A549 (cell line): ENCODE measurements around the gene COG7.

Experiments used
- CBX2 ChIP-seq: fragments of 200-600 bp; sonication (generic); IDR thresholded peaks from 2 replicates; pipeline ENCODE4 v1.6.1; 2016; ENCODE audit warnings: low read depth, mild to moderate bottlenecking, borderline replicate concordance
- CEBPB ChIP-seq, 2 experiments: fragments of >200 bp in 1 of 2; sonication (Bioruptor Twin) in 1 of 2; formaldehyde crosslinking in 1 of 2; IDR thresholded peaks; 2 replicates each; pipeline ENCODE4 v1.6.1; 2012 to 2016
- EP300 ChIP-seq, 2 experiments: fragments of >200 bp; sonication (Bioruptor Twin); formaldehyde crosslinking; IDR thresholded peaks; 2 replicates in 1 of 2; 3 replicates in 1 of 2; pipeline ENCODE4 v1.6.1; 2016 to 2017
- JUN ChIP-seq, 2 experiments: fragments of >200 bp; sonication (Bioruptor Twin); formaldehyde crosslinking; IDR thresholded peaks; 2 replicates in 1 of 2; 3 replicates in 1 of 2; pipeline ENCODE4 v1.6.1; 2016 to 2017
- MAFK ChIP-seq: fragments of 450-650 bp; IDR thresholded peaks from 2 replicates; pipeline ENCODE4 v1.6.1; 2014; ENCODE audit not compliant: partially characterized antibody
- MYC ChIP-seq: IDR thresholded peaks from 2 replicates; pipeline ENCODE4 v1.6.1; 2012; ENCODE audit warnings: mild to moderate bottlenecking, inconsistent platforms, low read length, improper control_type of control experiment, borderline replicate concordance
- PHF8 ChIP-seq: fragments of 200-600 bp; sonication (generic); IDR thresholded peaks from 2 replicates; pipeline ENCODE4 v1.6.1; 2016; ENCODE audit warnings: low read depth, mild to moderate bottlenecking, antibody characterized with exemption, moderate library complexity, borderline replicate concordance
- POLR2A ChIP-seq: IDR thresholded peaks from 2 replicates; pipeline ENCODE4 v1.6.1; 2012; ENCODE audit warnings: mild to moderate bottlenecking, low read length
- POLR2AphosphoS2 ChIP-seq: conservative IDR thresholded peaks from 2 replicates; pipeline ENCODE4 v1.6.1; 2012; ENCODE audit warnings: low read length, improper control_type of control experiment, inconsistent platforms
- TF ChIP-seq, protein P1 (sequence below): fragments of >200 bp; sonication (Bioruptor Twin); formaldehyde crosslinking; IDR thresholded peaks from 3 replicates; pipeline ENCODE4 v1.5.1; 2016
- TF ChIP-seq, protein P2 (sequence below): fragments of 450-650 bp; IDR thresholded peaks from 2 replicates; pipeline ENCODE4 v1.6.1; 2014; ENCODE audit warnings: antibody characterized with exemption
- TF ChIP-seq, protein P3 (sequence below): IDR thresholded peaks from 2 replicates; pipeline ENCODE4 v1.6.1; 2012
- TF ChIP-seq, protein P4 (sequence below): IDR thresholded peaks from 2 replicates; pipeline ENCODE4 v1.6.1; 2012

DNA sequence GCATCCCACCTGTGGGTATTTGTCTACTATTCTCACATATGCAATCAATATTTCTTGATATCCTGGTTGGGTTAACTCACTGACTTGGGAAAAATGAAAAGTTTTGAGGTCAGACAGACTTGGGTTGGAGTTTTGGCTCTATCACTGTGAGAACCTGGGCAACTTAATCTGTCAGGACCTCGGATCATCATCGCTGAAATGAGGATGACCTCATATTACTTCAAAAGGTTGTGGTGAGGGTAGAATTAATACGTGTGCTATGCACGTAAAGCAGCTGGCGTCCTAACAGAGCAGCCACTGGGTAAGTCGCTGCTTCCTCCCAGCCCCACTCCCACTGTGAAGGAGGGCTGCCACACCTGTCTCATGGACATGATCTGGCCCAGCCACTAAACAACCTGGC, 57.3 kb downstream of the COG7 start:
- TF ChIP-seq, protein P1, sequence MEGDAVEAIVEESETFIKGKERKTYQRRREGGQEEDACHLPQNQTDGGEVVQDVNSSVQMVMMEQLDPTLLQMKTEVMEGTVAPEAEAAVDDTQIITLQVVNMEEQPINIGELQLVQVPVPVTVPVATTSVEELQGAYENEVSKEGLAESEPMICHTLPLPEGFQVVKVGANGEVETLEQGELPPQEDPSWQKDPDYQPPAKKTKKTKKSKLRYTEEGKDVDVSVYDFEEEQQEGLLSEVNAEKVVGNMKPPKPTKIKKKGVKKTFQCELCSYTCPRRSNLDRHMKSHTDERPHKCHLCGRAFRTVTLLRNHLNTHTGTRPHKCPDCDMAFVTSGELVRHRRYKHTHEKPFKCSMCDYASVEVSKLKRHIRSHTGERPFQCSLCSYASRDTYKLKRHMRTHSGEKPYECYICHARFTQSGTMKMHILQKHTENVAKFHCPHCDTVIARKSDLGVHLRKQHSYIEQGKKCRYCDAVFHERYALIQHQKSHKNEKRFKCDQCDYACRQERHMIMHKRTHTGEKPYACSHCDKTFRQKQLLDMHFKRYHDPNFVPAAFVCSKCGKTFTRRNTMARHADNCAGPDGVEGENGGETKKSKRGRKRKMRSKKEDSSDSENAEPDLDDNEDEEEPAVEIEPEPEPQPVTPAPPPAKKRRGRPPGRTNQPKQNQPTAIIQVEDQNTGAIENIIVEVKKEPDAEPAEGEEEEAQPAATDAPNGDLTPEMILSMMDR, result no peak
- TF ChIP-seq MAFK (no peak), POLR2A (no peak), PHF8 (no peak), CBX2 (no peak), POLR2AphosphoS2 (no peak), MYC (no peak), CEBPB (IDR thresholded peaks at IDR 0.05) (no peak), EP300 (IDR thresholded peaks at IDR 0.05) (no peak), JUN (IDR thresholded peaks at IDR 0.05) (no peak)
- TF ChIP-seq, protein P2, sequence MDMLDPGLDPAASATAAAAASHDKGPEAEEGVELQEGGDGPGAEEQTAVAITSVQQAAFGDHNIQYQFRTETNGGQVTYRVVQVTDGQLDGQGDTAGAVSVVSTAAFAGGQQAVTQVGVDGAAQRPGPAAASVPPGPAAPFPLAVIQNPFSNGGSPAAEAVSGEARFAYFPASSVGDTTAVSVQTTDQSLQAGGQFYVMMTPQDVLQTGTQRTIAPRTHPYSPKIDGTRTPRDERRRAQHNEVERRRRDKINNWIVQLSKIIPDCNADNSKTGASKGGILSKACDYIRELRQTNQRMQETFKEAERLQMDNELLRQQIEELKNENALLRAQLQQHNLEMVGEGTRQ, result no peak
- TF ChIP-seq, protein P3, sequence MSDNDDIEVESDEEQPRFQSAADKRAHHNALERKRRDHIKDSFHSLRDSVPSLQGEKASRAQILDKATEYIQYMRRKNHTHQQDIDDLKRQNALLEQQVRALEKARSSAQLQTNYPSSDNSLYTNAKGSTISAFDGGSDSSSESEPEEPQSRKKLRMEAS, result no peak
- TF ChIP-seq, protein P4, sequence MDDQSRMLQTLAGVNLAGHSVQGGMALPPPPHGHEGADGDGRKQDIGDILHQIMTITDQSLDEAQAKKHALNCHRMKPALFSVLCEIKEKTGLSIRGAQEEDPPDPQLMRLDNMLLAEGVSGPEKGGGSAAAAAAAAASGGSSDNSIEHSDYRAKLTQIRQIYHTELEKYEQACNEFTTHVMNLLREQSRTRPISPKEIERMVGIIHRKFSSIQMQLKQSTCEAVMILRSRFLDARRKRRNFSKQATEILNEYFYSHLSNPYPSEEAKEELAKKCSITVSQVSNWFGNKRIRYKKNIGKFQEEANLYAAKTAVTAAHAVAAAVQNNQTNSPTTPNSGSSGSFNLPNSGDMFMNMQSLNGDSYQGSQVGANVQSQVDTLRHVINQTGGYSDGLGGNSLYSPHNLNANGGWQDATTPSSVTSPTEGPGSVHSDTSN, result no peak
